COLO829 (cell line): ENCODE measurements around the gene CAPN10.
A peak's percentile ranks its signal among the peaks of the same experiment; 100 is the strongest.

ENCODE experiments used
- DNase-seq: peaks from one replicate; pipeline ENCODE4 v3.0.0; 2012; ENCODE audit warnings: low spot score

CAPN10 gene

DNA sequence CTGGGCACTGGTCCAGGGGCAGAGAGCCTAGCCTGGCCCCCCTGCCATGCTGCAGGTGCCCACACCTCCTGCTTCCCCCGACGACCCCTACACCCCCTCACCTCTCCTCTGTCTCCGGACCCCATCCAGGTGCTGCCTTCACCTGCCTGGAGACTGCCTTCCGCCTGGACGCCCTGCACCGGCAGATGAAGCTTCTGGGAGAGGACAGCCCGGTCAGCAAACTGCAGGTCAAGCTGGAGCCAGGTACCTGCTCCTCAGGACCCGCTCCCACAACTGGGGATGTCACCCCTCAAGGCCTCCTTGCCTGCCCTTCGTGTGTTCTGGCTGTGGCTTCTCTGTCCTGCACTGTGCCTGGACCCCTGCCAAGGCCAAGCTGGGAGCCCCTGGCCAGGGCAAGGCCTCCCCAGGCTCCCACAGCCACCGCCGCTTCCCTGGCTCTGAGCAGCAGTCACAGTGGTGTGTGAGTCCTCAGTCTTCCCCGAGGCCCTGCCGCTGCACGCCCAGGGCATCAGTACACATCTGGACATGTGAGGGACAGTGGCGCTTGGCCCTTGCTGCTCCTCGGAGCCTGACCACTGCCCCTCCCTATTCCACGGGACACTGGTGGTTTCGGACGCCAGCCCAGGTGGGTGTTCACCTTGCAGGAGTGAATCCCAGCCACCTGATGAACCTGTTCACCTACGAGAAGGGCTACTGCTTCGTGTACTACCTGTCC, 12.0 kb upstream of the CAPN10 start:
- DNase-seq, result no peak

DNA sequence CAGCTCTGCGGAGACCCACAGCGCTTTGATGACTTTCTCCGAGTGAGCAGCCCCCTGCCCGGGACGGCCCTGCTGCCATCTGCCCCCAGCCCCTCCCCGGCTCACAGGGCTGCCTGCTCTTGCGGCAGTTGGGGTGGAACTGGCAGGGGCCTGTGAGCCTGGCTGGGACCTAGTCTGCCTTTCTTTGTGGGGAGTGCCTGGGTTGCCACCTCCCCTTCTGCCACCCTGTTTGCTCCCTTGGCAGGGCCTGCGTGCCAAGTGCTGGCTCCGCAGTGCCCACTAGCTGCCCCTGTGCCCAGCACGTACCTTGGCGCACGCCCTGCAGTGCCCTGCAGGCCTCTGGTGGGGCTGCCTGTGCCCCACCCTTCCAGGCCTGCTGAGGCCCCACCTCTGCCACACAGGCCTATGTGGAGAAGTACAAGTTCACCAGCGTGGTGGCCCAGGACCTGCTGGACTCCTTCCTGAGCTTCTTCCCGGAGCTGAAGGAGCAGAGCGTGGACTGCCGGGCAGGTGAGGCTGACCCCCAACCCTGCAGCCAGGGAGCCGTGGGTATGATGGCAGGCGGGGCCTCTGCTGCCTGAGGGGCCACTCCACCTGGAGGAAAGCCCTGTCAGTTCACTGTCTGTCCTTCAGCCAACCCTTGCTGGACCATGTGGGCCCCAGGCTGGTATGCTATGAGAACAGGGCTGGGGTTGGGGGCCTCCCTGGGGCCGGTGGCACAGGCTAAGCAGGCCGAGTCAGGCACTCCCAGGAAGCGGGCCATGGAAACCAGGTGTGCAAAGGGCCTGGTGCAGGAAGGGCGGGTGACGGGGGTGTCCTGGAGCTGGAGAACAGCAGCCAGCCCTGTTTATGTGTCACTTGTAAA, 11.2 kb upstream of the CAPN10 start:
- no peak for DNase-seq

DNA sequence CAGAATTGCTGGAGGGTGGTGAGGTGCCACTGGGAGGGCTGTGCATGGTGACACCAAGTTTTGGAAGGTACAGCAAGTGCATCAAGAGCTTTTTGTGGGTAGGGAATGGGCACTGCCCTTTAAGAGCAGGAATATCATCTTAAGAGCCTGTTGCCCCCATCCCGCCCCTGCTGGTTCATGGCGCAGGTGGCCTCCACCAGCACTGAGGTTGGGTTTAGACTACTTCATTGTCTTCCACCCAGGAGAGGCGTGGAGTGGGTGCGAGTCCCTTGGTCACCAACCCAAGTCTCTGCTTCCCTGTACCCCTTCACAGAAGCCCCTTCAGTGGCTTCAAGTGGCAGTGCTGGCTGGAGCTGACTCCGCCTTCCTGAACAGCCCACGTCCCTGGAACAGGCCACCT, 10.5 kb upstream of the CAPN10 start:
- DNase-seq, result no peak

DNA sequence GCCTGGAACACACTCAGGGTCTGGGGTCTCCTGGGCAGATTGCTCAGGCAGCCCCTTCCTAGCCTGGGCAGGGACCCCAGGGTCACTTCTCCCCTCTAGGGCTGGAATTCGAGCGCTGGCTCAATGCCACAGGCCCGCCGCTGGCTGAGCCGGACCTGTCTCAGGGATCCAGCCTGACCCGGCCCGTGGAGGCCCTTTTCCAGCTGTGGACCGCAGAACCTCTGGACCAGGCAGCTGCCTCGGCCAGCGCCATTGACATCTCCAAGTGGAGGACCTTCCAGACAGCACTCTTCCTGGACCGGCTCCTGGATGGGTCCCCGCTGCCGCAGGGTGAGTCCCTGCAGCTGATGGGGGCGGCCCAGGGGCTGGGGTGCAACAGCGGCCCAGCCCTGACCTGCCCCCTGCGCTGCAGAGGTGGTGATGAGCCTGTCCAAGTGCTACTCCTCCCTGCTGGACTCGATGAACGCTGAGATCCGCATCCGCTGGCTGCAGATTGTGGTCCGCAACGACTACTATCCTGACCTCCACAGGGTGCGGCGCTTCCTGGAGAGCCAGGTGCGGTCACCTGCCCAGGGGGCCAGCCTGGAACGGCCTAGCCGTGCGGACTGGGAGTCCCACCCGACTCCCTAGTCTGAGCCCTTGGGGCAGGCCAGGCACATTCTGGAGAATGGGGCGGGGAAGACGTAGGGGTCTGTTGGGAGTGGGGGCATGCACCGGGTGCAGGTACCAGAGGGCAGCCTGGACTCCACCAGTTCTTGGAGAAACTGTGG, 9.9 kb upstream of the CAPN10 start:
- no peak for DNase-seq

DNA sequence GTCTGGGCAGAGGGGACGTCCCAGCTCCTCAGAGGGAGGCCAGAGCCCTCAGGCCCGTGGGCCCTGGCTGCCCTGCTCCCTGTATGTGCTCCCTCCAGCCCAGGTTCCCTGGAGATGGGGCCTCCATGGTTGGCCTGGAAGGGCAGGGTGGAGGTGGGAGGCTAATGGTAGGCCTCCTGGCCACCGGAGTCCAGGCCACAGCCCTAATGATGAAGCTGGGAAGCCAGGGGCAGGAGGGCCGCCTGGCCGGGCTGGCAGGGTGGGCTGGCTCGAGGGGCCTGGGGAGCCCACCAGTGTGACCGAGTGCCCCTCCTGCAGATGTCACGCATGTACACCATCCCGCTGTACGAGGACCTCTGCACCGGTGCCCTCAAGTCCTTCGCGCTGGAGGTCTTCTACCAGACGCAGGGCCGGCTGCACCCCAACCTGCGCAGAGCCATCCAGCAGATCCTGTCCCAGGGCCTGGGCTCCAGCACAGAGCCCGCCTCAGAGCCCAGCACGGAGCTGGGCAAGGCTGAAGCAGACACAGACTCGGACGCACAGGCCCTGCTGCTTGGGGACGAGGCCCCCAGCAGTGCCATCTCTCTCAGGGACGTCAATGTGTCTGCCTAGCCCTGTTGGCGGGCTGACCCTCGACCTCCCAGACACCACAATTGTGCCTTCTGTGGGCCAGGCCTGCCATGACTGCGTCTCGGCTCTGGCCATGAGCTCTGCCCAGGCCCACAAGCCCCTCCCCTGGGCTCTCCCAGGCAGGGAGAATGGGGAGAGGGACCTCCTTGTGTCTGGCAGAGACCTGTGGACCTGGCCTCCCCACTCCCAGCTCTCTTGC, 9.0 kb upstream of the CAPN10 start:
- no peak for DNase-seq

DNA sequence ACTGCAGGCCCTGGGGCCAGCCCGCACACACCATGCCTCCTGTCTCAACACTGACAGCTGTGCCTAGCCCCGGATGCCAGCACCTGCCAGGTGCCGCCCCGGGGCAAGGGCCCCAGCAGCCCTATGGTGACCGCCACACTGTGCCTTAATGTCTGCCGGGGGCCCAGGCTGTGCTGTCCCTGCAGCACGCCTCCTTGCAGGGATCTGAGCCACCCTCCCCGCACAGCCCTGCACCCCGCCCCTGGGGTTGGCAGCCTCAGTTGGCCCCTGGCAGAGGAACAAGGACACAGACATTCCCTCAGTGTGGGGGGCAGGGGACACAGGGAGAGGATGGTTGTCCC, 8.5 kb upstream of the CAPN10 start:
- no peak for DNase-seq

DNA sequence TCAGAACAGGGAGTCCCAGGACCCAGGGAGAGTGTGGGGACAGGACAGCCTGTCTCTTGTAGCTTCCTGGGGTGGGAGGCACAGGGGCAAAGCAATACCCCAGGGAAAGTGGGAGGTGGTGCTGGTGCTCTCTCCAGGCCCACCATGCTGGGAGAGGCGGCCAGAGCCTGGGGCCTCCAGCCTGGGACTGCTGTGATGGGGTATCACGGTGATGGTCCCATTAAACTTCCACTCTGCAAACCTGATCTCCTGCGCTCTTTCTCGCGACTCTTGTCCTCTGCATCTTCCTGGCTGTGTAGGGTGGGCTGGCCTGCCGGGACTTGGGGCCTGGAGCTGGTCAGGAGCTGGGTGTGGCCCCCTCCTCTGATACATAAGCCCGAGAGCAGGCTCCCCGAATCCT, 8.0 kb upstream of the CAPN10 start:
- DNase-seq, result no peak

DNA sequence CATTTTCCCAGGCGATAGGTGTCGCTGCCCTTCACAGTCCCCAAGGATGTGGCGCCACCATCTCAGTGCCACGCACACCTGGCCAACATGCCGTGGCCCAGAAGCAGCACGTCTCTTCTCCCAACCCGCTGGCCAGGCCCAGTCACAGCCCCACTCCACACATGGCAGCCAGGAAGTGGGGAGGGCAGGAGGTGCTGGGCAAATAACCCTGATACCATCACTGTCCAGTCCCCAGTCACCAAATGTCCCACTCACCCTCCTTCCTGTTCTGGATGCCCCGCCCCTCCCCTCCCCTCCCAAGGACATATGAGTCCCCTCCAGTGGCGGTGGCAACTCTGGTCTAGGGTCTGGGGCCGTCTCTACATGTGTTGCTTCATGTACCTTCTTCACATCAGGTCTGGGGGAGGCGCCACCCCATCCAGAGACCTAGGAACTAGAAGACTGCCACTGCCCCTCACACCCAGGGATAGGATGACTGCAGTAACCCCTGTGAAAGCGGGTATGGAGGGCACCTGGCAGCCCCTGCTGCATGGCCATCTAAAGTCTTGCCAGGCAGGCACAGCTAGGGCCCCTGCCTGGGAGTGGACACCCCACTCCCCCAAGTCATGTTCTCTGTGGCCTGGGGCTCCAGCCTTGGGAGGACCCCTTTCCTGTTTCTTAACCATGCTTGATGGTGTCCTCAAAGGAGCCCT, 7.3 kb upstream of the CAPN10 start:
- no peak for DNase-seq

DNA sequence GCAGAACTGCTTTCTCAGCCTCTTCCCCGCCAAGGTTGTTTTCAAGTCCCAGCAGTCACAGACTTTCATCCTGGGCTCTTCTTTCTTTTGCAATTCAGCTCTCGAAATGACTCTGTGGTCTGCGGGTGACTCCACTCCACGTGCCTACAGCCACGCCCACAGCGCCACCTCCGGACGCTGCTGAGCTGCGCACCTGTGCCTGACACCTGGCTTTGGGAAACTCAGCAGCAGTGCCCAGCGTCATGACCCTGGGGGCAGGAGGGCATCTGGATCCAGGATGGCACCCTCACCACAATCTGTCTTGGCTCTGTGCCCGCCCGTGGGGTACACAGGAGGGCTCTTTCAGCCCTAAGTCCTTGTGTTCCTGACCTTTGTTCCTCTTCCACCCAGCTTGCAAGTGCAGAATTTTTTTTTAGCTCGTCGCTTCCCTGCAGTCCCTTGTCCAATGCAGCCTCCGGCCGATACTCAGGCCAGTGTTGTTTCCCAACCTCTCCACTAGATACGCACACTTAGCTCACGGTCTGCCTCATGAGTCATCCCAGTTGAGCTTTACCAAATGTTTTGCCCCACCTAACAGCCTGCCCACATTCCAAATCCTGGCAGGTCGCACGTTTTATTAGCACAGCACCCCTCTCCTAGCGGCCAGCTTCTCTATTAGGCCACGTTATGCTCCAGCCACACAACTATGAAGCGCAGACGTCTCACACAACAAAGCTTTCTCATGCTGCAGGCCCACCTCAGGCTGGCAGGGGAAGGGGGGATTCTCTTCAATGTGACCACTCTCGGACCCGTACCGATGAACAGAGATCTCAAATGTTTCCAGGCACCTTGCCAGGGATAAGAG, 6.5 kb upstream of the CAPN10 start:
- no peak for DNase-seq

DNA sequence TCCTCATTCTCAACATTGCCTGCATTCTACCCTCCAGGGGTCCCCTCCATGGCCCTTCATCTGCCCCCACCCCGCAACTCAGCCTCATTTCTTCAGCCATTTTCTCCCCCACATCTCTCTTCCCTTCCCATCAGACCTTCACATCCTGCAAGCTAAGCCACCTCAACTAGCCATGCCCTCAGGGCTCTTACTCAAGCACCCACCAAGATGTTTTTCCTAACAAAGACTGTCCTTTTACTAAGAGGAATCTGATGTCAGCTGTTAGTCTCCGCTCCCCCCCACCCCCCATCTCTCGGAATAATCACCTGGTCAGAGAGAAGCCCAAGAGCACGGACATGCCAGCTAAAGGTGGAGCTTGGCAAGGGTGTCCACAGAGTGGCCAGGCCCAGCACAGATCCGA, 4.7 kb upstream of the CAPN10 start:
- DNase-seq, result peak; percentile 46

DNA sequence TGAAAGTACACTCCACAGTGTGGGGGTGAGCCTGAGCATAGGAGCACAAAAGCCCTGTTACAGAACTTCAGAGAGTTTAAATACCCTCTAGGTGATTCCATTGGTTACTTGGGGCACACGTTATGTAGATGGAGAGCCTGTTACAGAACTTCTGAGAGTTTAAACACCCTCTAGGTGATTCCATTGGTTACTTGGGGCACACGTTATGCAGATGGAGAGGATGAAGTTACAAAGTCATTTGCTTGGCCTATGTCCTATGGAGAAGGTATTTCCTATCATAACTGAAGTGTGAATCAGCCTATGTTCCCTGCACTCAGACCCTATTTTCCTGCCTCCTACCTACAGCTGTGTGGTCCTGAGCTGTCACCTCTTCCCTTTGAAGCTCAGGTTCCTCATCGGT, 3.8 kb upstream of the CAPN10 start:
- DNase-seq, result no peak

DNA sequence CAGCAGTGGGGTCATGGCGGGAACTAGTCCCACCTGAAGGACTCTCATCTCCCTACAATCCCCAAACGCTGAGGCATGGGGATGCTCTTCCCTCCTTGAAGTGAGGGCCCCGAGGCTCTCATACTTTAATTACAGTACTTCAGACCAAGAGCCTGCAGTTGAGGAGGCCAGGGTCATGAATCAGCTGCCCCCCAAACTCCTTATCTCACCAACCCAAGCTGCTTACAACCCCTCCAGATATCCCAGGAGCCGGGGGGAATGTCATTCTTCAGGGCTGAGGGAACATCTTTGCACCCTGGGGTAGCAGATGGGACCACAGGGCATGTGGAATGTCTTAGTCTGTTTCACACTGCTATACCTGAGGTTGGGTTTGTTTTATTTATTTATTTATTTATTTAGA, 2.8 kb upstream of the CAPN10 start:
- DNase-seq, result no peak

DNA sequence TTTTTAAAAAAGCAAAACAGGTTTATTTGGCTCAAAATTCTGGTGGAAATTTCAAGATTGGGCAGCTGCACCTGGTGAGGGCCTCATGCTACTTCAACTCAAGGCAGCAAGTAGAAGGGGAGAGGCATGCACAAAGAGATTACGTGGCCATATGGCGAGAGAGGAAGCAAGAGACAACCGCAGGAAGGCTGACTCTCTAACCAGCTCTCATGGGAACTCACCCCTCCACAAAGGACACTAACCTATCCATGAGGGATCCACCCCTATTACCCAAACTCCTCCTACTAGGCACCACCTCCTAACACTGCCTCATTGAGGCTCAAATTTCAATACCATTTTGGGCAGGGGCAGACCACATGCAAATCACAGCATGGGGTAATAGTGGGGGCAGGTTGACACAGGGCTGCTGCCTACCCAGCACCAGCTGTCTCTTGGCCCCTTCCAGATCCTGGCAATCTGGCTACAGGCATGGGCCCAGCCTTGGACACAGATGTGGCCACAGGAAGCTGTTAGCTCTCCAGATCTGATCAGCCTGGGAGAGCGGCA, 2.0 kb upstream of the CAPN10 start:
- no peak for DNase-seq

DNA sequence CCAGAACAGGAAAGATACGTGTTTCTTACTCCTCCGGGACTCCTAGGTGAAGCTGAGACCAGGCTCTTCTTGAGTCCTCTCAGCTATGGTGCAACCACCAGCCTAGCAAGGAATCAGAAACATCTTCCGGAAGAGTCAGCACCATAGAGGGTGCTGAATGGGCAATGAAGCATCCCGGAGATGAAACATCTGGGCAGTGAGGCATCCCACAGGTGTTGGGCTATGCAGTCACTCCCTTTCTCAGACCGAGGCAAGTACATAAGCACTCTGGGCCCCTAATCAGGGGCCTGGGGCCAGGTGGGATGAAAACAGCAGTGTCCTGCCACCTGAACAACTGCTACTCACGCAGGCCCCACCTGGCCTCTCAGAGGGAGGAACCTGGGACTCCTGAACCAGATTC, 1.4 kb upstream of the CAPN10 start:
- DNase-seq, result no peak

DNA sequence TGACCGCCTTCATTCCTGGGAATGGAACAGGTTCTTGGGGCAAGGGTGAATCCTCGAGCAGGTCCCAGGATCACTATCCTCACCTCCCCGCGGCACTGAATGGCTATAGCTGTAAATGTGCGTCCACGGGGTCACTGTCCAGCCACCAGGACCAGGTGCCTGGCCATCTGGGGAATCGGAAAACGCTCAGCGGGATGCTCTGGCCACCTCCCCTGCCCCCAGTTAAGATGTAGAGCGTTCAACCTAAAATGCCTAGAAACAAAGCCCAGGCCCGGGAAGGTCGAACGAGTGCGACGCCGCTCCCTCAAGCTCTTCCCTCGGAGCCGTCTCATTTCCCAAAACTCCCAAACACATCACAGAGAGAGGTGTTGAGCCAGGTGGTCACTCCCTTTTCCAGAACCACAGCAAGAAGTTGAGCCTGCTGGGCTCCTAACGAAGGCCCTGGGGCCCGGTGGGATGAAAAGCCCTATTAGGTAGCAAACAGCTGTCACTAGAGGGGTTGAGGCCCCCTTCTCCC, 795 bp upstream of the CAPN10 start:
- DNase-seq, result no peak

DNA sequence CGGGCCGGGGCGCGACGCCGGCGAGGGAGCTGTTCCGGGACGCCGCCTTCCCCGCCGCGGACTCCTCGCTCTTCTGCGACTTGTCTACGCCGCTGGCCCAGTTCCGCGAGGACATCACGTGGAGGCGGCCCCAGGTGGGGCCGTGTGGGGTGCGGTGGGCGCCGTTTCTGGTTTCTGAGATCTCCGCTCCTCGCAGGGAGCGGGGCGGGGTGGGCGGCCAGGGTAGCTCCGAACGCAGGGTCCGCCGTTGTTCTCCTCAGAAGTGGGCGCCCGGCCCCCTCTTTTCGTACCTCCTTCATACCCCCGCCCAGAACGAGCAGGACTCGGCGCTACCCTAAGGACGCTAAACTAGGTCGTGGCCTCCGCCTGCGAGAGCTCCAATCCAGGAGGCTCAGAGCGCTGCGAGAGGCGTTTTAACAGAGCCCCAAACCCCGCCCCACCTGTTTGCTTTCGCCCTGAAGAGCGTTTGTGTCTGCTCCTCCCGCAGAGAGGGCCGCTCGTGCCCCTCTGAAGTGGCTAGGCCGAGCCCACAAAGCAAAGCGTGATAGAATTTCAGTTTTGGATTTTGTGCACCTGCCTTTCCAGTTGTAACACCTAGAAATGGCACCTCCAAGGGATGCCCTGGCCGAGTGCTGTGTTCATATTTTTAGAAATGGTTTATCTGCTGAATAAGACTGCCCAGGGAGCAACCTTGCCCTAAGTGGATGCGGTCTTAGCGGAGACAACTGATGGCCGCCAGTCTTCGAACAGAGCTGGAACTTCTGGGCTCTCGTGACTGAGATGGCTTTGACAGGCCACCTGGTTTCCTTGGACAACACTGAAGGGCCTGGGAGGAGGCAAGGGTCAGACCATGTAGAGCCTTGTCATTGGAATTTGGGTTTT, 626 bp downstream of the CAPN10 start:
- no peak for DNase-seq

DNA sequence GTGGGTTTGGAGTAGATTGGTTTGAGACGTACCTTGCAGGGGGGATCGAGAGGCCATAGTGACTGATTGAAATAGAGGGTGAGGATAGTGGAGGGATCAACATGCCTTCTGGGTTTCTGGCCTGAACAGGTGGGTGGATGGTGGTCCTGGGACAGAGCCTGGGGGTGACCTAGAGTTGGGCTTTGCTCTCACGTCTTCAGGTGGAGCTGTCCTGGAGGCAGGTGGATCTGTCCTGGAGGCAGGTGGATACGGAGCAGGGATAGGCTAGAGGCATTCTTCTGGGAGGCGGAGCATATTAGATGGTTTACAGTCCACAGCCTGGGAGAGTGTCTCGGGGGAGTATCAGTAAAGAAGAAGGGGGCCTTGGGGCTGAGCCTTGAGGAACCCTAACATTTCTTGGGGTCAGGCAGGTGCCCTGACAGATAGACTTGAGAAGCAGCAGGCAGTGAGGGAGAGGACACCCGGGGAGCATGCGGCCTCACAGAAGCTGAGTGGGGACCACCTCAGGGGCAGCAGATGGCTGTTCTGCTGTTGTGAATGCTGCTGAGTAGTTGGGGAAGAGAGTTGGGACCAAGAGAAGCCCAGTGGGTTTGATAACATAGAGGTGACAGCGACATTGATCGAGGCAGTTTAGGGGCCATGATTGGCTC, 1.6 kb downstream of the CAPN10 start:
- DNase-seq, result no peak

DNA sequence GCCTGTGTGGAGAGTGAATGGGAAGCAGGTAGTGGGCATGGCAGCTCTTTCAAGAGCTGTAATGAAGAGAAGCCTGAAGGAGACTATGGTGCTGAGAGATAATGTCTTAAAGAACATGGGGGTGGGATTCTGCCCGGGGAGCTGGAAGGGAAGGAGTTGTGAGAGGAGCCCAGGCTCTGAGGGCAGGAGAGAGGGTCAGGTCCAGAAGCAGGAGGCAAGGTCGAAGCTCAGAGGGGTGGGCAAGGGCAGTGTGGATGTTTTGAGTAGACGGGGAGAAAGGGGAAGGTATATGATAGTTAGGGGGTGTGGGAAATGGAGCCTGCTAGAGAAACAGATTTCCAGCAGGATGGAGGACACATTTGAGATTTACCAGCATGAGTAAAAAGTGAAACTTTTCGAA, 2.1 kb downstream of the CAPN10 start:
- no peak for DNase-seq

DNA sequence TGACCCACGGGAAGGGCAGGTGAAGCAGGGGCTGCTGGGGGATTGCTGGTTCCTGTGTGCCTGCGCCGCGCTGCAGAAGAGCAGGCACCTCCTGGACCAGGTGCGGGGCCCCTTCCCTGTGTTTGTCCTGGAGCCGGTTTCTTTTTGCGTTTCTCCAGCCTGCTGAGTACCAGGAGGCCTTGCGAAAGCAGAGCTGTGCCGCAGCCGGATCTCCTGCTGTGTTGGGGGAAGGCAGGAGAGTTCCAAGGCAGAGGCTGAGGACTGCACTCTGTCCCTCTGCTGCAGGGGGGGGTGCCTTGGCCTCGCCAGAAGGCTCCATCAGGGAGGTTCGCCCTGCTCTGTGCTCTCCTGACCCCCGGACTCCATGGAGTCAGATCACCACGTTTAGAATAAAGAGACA, 2.8 kb downstream of the CAPN10 start:
- no peak for DNase-seq
